Activated CD4-positive, alpha-beta memory T cell treated with anti-CD3 and anti-CD28 coated beads for 36 hours (primary cell): ENCODE measurements around the gene ARHGAP44. TPM values are rescaled to one million over a fixed set of nuclear protein-coding genes. Genes with fewer than 3 reads are reported as not detected.

Experiments used
- microRNA-seq: library from miRNA; unstranded; fragments of <30 nt; microRNA quantifications from one replicate; pipeline ENCODE4 v1.2.0, GENCODE V29; 2022; ENCODE audit warnings: borderline number of aligned reads, borderline microRNAs expressed, borderline replicate concordance
- total RNA-seq, 2 experiments: library from RNA; stranded (reverse); gene quantifications; one replicate each; pipeline ENCODE4 v1.2.3, GENCODE V29; 2021

The ARHGAP44 gene
- total RNA-seq, 2 experiments from 2014 or later, result not detected

Small RNAs within 50 kb of the gene (microRNA-seq; reads per million reads assigned to microRNA genes)
- not detected for gene MIR1269B

Other genes starting within 250 kb of the ARHGAP44 start
- not detected for gene MYOCD, start 123.6 kb upstream of the ARHGAP44 start, total RNA-seq
- 10 to 100 TPM; 63.1 to 64.2 TPM for gene ELAC2, start 228.5 kb downstream of the ARHGAP44 start, total RNA-seq